Right kidney (tissue), 1 donor: Measurements from ENCODE around the gene MBP.

Experiments
- DNase-seq: peaks from one replicate; pipeline ENCODE4 v3.0.0-alpha.2; 2016

MBP gene

GRCh38 chr18:77065221-77065981 is 67.2 kb downstream of the MBP start:
- DNase-seq: no peak

GRCh38 chr18:77063260-77063659 is 69.3 kb downstream of the MBP start:
- no peak for DNase-seq

GRCh38 chr18:77062518-77063003 is 70.0 kb downstream of the MBP start:
- no peak for DNase-seq

GRCh38 chr18:77061946-77062517 is 70.6 kb downstream of the MBP start:
- DNase-seq: no peak

GRCh38 chr18:77061281-77061945 is 71.2 kb downstream of the MBP start:
- DNase-seq: no peak

- no peak for DNase-seq
Observed at GRCh38 chr18:77060151-77060550, 72.4 kb downstream of the MBP start.

- no peak for DNase-seq
Observed at GRCh38 chr18:77059294-77059916, 73.2 kb downstream of the MBP start.

- DNase-seq: no peak
Observed at GRCh38 chr18:77058290-77058835, 74.2 kb downstream of the MBP start.

- no peak for DNase-seq
Observed at GRCh38 chr18:77057006-77057395, 75.6 kb downstream of the MBP start.

- DNase-seq: peak; percentile 46
Observed at GRCh38 chr18:77056344-77057005, 76.1 kb downstream of the MBP start.

GRCh38 chr18:77055429-77056300 is 76.9 kb downstream of the MBP start:
- DNase-seq: no peak

GRCh38 chr18:77054606-77055428 is 77.8 kb downstream of the MBP start:
- peak; percentile 75 for DNase-seq

- DNase-seq: no peak
Observed at GRCh38 chr18:77054288-77054605, 78.3 kb downstream of the MBP start.

- DNase-seq: no peak
Observed at GRCh38 chr18:77053616-77054287, 78.8 kb downstream of the MBP start.

- DNase-seq: no peak
Observed at GRCh38 chr18:77052983-77053309, 79.6 kb downstream of the MBP start.

GRCh38 chr18:77052297-77052982 is 80.1 kb downstream of the MBP start:
- DNase-seq: no peak

GRCh38 chr18:77051581-77052296 is 80.8 kb downstream of the MBP start:
- no peak for DNase-seq

GRCh38 chr18:77049938-77050337 is 82.6 kb downstream of the MBP start:
- DNase-seq: no peak
